Fibroblast of skin of left biceps (primary cell): ENCODE measurements around the gene USP34.

Experiments
- DNase-seq, 2 experiments: peaks; one replicate each; pipeline ENCODE4 v3.0.0-alpha.2; 2013; ENCODE audit warnings: low read depth in 2 of 2

The USP34 gene

DNA sequence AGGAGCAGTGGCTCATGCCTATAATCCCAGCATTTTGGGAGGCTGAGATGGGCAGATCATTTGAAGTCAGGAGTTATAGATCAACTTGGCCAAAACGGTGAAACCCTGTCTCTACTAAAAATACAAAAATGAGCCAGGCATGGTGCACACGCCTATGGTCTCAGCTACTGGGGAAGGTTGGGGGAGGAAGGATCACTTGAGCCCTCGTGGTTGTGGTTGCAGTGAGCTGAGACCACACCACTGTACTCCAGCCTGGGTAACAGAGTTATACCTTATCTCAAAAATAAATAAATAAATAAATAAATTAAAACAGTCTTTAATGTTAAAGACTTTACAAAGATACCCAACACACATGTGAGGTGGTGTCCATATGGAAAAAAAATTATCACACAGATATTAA lies 174.9 kb downstream of the USP34 start:
- DNase-seq, result no peak

DNA sequence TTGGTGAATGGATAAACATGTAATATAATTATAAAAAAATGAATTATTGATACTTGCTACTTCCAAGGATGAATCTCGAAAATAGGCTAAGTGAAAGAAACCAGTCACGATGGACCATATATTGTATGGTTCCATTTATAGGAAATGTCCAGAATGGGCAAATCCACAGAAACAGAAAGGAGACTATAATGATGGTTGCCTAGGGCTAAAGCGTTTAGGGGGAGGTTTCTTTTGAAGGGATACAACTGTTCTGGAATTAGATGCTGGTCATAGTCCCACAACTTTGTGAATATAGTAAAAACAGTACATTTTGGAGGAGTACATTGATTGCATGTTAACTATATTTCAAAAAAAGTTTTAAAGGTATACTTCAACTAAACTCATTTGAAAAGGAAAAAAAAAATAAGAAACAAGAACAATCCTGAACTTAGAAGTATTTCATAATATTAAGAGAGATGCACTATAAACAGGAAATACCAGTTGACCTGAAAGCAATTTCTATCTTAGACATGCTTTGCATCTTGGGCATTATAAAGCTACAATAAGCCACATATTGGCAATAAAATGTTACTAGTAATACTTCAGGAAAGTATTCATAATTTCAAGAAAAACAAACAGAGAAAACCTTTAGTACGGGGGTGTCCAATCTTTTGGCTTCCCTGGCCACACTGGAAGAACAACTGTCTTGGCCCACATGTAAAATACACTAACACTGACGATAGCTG lies 178.9 kb downstream of the USP34 start:
- DNase-seq, result no peak

DNA sequence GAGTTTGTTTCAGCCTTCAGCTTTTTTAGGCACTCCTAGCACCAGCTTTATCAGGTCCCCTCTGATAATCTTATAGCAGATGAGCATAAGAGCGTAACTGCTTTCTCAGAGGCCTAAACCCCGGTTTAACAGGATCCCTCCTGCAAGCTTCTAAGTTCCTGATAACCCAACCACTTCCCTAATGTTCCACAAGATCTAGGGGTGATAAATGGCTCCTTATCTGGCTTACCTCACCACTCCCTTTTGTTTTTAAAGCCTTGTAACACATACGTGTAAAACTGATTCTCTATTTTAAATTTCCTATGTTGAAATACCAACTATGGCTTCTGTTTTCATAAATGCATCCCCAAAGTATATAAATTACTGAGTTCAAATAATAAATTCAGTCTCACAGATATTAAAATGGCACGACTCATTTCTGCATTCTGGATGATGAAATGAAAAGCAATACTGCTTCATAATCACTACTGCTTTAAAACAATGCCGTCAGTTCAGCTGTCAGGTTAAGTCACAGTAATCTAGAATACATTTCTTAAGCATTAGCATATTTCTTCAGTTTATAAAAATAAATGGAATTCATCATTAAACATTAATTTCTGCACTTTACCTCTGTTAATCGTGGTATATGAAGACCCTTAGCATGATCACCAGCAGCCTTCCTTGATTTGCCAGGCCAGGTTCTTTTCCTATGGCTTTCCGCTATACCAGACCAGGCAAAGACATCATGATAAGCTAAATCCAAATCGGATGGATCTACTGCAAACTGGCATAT lies 182.6 kb downstream of the USP34 start:
- peak; percentile 13 to 22 for DNase-seq

DNA sequence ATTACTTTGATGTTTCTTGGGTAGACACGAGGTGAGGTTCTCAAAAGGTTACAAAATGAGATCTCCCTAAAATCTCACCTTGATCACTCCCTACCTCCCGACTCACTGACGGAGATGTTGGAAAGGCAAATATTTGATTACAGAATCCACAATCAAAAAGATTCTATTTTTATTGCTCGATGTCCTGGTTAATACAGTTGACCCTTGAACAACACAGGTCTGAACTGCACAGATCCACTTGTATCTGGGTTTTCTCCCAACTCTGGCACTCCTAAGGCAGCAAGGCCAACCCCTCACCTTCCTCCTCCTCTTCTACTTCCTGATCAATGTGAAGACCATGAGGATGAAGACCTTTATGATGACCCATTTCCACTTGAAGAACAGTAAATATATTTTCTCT lies 183.6 kb downstream of the USP34 start:
- DNase-seq, result no peak

DNA sequence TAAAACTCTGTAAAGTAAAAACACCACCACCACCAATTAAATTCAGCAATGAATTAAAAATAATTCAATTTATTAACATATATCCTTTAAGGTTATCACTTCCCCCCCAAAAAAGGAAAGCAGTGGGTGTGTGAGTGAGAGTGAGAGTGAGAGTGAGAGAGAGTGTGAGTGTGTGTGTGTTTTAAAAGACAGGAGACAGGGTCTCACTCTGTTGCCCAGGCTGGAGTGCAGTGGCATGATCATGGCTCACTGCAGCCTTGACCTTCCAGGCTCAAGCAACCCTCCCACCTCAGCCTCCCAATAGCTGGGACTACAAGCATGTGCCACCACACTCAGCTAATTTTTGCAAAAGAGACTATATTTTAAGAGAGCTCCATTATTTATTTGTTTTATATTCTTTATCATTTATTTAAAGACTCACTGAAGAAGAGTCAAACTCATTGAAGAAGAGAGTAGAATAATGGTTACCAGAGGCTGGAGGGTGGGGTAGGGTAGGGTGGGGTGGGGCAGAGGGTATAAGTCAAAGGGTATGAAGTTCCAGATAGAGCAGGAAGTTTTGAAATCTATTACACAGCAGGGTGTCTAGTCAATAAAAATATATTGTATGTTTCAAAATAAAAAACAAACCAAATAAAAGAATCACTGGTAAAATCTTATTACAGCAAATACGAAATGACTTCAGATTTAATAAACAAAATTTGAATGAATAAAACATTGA lies 187.3 kb downstream of the USP34 start:
- DNase-seq, result no peak

DNA sequence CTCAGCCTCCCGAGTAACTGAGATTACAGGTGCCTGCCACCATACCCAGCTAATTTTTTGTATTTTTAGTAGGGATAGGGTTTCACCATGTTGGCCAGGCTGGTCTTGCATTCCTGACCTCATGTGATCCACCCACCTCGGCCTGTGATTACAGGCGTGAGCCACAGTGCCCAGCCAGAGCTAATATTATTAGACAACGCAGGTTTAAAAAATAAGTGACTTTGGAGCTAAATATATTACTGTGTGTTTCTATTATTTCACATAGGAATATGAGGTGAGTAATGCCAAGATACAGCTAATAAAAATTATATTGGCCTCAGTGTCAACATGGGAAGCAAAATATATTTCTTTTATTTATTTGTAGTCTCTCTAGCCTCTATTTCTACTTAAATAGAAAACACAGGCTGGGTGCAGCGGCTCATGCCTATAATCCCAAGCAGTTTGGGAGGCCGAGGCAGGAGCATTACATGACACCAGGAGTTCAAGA lies 188.7 kb downstream of the USP34 start:
- DNase-seq, result no peak

DNA sequence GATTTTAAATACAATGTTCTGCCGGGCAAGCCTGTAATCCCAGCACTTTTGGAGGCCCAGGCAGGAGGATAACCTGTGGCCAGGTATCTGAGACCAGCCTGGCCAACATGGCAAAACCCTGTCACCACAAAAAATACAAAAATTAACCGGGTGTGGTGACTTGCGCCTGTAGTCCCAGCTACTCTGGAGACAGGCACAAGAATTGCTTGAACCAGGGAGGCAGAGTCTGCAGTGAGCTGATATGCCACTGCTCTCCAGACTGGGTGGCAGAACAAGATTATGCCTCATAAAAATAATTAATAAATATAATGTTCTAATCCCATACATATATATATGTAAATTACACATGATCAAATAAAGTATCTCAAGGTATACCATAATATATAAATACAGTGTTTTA lies 189.6 kb downstream of the USP34 start:
- DNase-seq, result no peak

DNA sequence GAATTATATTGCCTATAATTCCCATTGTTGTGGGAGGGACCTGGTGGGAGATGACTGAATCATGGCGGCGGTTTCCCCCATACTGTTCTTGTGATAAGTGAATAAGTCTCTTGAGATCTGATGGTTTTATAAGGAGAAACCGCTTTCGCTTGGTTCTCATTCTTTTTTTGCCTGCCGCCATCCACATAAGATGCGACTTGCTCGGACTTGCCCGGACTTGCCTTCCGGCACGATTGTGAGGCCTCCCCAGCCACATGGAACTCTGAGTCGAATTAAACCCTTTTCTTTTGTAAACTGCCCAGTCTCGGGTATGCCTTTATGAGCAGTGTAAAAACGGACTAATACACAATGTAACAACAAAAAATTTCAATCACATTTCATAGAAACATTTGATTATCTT lies 193.1 kb downstream of the USP34 start:
- DNase-seq, result no peak

DNA sequence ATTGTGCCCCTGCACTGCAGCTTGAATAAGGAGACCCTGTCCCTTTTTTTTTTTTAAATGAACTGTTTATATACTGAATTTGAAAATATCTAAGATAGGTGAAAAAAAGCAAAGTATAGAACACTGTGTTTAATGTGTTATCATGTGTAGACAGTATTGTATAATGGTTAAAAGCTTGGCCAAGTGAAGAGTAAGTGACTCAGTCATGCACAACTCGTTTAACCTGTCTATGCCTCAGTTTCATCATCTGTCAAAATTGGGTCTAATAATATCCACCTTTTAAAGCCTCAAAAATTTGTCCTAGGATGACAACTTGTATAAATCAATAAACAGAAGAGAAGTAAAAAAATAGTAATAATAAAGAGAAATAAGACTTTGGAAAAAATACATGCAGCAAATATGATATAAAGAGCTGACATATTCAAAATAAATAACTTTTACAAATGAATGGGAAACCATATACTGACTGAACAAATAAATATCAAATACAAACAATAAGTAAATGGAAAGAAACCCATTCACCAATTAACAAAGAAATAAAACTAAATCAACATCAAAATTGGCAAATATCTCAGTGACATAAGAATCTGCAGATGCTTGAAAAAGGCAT lies 195.2 kb downstream of the USP34 start:
- DNase-seq, result no peak

DNA sequence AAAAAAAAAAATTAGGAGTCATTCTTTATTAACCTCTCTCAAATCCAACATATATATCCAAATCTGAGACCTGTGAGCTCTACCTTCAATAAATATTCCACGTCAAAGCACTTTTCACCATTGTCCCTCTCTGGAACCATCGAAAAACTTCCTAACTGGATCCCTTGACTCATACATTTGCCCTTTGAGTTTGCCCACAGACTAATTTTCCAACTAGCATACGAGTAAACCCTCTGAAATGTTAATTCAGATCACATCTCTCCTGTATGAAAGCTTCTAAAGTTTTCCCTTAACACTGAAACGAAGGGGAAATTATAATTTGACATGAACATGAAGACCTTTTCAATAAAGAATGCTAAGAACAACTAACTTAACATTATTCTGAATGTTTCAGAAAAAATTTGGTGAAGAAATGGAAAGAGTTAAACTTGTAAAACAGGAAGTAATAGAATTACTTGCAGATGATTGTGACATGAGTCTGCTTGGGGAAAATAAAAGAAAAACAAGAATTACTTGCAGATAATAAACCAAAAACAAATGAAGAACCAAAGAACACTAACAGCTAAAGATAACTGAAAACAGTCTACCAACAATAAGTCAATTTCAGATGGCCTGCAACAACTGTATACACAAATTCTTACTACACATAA lies 198.3 kb downstream of the USP34 start:
- no peak for DNase-seq

DNA sequence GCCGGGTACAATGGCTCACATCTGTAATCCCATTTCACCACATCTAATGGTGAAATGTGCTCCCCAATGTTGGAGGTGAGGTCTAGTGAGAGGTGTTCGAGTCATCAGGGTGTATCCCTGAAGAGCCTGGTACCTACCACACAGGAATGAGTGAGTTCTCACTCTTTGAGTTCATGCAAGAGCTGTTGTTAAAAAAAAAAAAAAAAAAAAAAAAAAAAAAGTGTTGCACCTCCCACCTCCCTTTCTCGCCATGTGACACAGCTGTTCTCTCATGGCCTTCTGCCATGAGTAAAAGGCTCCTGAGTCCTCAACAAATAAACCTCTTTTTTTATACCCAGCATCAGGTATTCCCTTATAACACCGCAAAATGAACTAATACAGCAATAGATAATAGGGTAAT lies 202.6 kb downstream of the USP34 start:
- no peak for DNase-seq

DNA sequence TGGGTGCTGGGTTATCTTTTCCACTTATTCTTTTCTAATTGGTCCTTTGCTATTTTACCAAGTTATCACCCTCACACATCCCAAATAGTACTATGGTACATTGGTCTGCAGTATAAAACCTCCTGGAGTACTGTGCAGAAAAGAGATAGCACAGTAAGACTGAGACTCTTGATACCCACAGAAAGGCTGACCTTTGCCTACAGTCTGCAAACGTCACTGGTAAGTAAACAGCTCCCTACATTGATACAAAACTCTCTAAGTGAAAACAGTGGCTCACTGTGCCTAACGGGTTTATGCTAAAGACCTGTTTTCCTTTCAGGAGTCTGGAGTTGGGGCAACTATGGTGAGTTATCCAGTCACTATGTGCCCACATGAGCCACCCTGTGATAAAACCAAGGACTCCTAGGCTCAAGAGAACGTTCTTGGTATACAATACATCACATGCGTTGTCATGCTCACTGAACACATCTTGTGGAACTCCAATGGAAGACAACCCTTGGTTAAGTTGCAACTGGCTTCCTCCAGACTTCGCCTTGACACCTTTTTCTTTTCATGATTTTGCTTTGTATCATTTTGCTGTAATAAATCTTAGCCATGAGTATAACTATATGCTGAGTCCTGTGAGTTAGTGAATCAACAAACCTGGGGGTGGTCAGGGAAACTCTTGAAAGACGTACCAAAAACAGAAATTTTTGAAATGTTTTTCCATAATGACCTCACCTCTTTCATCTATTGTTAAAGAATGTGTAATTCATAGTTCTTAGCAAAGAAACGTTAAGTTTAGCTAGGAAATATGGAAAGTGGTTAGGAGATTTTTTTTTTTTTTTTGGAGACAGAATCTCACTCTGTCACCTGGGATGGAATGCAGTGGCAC lies 204.0 kb downstream of the USP34 start:
- no peak for DNase-seq

DNA sequence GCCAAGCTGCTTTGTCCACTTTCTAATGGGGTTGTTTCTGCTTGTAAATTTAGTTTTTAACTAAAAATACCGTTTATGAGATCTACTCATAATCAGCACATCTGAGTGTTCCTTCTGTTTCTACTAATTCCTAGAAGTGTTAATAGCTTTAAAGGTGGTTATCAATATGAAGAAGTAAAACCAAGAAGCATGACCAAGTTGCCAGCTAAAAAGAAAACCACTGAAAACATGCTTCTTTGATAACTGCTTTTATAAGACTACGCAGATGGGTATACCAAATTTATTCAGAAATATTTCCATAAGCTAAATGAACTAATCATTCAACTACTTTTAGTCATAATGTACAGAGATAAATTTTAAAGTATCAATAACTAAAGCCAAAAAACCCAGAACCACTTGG lies 207.1 kb downstream of the USP34 start:
- DNase-seq, result no peak

DNA sequence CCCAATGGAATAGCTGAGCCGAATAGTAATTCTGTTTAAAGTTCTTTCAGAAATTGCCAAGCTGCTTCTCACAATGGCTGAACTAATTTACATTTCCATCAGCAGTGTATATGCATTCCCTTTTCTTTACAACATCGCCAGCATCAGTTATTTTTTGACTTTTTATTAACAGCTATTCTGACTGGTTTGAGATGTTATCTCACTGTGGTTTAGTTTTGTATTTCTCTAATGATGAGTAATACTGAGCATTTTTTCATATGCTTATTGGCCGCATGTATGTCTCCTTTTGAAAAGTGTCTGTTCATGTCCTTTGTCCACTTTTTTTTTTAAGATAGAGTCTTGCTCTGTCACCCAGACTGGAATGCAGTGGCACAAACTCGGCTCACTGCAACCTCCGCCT lies 208.2 kb downstream of the USP34 start:
- no peak for DNase-seq

DNA sequence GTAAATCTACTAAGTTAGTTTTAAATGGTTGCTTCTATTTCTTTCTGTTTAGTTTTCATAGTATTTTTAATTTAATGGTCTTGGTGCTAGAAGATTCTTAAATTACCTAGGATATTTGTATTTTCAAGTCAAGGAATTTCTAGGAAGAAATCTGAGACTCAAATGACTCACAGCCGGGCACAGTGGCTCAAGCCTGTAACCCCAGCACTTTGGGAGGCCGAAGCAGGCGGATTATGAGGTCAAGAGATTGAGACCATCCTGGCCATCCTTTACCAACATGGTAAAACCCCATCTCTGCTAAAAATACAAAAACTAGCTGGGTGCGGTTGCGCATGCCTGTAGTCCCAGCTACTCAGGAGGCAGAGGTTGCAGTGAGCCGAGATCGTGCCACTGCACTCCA lies 213.4 kb downstream of the USP34 start:
- DNase-seq, result no peak

DNA sequence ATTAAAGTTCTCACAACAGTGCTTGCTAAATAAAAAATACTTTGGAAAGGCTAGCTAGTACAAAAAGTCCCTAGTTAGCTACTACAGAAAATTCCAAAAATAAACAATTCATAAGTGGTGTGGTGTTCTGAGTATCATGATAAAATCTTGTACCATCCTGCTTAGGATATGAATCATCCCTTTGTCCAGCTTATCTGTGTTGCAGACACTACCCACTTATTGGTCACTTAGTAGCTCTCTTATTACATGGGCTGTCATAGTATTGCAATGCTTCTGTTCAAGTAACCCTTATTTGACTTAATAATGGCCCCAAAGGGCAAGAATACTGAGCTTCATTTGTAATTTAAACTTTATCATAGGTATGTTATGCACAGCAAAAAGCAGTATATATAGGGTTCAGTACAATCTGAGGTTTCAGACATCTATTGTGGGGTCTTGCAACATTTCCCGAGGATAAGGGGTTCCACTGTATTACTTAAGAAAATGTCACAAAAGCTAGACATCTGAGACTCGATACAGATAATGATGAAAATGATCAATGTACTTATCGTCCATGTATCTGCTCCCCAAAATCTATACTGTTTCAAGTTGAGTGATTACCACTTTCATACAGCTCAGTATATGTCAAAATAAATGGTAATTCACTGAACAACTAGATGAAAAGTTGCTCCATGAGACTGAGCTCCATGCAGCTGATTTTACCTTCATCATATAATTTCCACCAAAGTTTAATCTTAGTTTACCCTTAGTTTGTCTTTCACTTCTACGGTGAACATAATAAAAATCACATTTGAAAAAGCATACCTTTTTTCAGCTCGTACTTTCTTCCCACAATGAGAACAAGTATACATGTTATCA lies 215.1 kb downstream of the USP34 start:
- peak in 1 of 2 experiments; percentile 8 for DNase-seq

DNA sequence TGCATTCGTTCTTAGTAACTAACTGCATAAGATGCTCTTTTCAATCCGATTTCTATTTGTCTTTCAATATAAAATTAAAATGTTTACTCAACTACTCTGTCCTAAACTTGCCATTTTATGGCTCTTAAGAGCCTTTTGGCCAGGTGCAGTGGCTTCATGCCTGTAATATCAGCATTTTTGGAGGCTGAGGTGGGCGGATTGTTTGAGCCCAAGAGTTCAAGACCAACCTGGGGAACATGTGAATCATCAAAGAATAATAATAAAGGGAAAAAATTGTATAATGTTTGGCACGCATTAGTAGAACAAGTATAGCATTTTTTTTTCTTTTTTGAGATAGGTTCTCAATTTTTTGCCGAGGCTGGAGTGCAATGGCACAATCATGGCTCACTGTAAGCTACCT lies 216.4 kb downstream of the USP34 start:
- no peak for DNase-seq

DNA sequence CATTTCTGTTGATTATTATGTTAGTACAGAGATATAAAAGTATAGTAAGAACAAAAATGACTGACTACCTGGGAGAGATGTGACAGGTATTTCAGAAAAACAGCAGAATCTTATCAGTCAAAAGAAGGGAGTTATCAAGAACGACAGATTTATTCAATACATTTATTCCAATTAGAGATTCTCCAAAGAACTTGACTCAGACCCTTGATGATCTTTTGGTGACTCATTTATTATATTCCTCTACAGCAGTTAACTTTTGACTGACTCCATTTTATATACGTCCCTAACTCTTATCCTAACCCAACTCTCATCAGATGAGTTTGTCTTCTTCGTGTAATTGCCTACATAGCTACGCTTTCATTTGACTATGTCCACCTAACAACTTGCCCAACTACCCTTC lies 217.8 kb downstream of the USP34 start:
- DNase-seq, result no peak

DNA sequence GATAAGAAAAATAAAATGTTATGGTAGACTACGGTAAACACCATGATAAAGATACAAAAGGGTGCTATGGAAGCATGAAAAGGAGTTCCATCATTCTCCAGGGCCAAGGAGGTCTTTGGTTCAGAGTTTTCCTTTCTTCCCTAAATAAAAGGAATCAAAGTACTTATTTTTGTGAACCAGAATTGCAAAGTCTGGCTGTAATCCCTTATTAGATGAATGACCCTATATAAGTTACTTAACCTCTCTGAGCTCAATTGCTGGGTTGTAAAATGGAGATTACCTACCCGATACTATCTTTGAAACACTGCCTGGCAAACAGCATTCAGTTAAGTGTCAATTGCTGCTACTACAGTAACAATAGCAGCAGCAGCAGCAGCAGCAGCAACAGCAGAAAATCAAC lies 218.9 kb downstream of the USP34 start:
- DNase-seq, result no peak
